Stimulated activated CD4-positive, alpha-beta T cell treated with anti-CD3 and anti-CD28 coated beads, TNF-alpha, amount 100 ng/mL, for 1 hour (primary cell): ENCODE results near the gene GPX4.

ENCODE experiments used
- DNase-seq, 3 donors: peaks; one replicate each; pipeline ENCODE4 v3.0.0-alpha.2; 2020; ENCODE audit warnings: low read depth in 3 of 3, low spot score in 1 of 3

Gene GPX4

DNA sequence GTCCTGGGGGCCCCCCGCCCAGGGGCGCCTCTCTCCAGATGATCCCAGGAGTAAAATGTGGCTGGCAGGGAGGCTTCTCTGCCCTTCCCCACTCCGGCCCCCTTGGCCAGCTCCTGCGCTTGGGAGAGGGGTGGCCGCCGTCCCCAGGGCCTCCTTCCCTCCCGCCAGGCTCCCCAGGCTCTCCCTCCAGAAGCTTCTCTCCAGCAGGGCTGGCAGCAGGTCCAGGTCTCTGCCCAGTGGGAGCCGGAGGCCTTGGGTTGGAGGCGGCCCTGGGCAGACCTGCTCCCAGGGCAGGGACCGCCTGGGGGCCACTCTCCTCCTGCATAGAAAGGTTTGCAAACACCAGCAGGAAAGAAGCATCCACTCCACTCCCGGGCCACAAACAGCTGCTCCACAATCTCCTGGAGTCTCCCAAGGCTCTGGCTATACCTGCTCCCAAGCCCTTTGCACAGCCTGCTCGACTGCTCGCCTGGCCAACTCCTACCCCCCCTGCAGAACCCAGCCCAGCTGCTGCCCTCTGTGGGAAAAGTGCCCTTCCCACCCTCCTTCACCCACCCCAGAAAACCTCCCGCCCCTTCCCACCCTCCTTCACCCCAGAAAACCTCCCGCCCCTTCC lies 44.2 kb downstream of the GPX4 start:
- no peak for DNase-seq

GRCh38 chr19:1149259-1150045 lies 45.7 kb downstream of the GPX4 start:
- no peak for DNase-seq

GRCh38 chr19:1150333-1151036 lies 46.7 kb downstream of the GPX4 start:
- no peak for DNase-seq

GRCh38 chr19:1151037-1151724 lies 47.4 kb downstream of the GPX4 start:
- no peak for DNase-seq

GRCh38 chr19:1151917-1152587 lies 48.3 kb downstream of the GPX4 start:
- no peak for DNase-seq

DNA sequence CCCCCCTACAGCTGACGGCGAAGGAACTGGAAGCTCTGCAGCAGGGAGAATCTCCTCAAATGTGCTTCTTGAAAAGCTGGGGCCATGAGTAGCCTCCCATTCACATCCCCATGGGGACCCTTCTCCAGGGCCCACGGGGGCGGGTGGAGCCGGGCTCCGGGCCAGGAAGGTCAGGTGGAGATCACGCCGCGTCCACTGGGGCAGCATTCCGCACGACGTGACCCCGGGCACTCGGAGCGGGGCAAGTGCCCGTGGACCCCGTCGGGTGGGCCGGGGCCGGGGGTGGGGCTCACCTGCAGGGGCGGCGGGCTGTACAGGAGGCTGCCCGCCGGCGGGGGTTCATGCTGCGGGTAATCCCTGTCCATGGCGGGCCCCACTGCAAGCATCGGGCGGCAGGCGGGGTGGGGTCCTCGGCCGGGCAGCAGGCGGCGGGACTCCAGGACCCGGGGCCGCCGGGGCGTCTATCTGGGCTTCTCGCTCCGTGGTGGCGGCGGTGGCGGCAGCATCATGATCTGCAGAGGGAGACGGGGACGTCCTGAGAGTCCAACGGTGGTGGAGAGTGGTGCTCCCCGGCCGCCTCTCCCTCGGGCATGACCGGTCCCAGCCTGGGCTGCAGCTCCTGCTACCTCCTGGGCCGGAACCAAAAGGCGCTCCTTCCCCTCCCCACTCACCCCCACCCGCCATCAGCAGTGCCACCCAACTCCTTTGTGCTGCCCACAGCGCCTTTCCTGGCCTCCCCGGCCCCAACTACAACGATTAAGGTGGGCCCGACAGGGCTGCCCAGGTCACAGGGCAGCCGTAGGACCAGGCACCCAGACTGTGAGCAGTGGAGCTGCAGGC lies 50.3 kb downstream of the GPX4 start:
- DNase-seq, result no peak

DNA sequence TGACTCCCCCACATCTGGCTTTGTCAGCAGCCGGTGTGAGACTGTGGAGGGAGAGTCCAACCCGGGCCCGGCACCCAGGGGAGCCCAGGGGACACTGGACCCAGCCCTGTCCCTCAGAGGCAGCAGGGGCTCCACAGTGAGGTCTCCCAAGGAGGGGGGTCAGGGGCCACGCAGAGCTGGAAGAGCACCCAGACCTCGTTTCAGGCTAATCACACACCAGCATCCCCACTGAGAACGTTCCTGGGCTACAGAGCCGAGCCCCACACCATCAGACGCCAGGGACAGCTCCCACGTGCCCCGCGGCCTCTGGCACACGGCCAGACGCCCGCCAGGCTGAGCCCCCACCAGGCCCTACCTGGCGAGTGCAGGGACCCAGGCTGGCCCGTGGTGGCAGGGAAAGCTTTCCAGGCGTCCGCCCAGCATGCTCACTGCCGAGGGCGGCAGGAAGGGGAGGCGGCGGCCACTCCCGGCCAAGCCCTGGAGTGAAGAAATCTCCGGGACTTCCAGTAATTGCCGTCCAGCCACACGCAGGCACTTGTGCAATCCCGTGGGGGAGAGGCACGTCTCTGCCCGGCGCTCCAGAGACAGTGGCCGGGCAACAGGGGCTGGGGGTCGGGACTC lies 51.0 kb downstream of the GPX4 start:
- DNase-seq, result no peak

GRCh38 chr19:1155352-1156304 lies 51.8 kb downstream of the GPX4 start:
- DNase-seq, result no peak
